T1000 (cell line): ENCODE results near the gene RFX8.
"Not testable (repeated sequence)": the region's sequence is repeated elsewhere in the genome, so short reads cannot be mapped to it uniquely, and the experiment has no call there.

Experiments
- DNase-seq: peaks from one replicate; lab custom pipeline; 2025; ENCODE audit warnings: mixed read lengths; lab: John Stamatoyannopoulos, UW

The RFX8 gene

GRCh38 chr2:101486258-101486701, 11.4 kb upstream of the RFX8 start:
- DNase-seq = no peak

GRCh38 chr2:101485856-101486255, 10.9 kb upstream of the RFX8 start:
- DNase-seq = no peak

GRCh38 chr2:101480764-101481163, 5.9 kb upstream of the RFX8 start:
- DNase-seq = no peak

- DNase-seq = no peak
These were observed 4.9 kb upstream of the RFX8 start for GRCh38 chr2:101479810-101480209.

GRCh38 chr2:101479328-101479727, 4.4 kb upstream of the RFX8 start:
- DNase-seq = no peak

GRCh38 chr2:101478181-101479001, 3.5 kb upstream of the RFX8 start:
- no peak for DNase-seq

- DNase-seq = no peak
These were observed 2.6 kb upstream of the RFX8 start for GRCh38 chr2:101477556-101477955.

- DNase-seq = no peak
These were observed 1.8 kb upstream of the RFX8 start for GRCh38 chr2:101476605-101477208.

GRCh38 chr2:101473911-101474701, 806 bp downstream of the RFX8 start:
- DNase-seq = peak; percentile 40

- no peak for DNase-seq
These were observed 1.4 kb downstream of the RFX8 start for GRCh38 chr2:101473591-101473910.

- no peak for DNase-seq
These were observed 5.0 kb downstream of the RFX8 start for GRCh38 chr2:101469863-101470262.

- DNase-seq = no peak
These were observed 7.6 kb downstream of the RFX8 start for GRCh38 chr2:101467306-101467705.

GRCh38 chr2:101466426-101466825, 8.5 kb downstream of the RFX8 start:
- no peak for DNase-seq

GRCh38 chr2:101464841-101465240, 10.1 kb downstream of the RFX8 start:
- DNase-seq = no peak

- peak; percentile 52 for DNase-seq
These were observed 10.8 kb downstream of the RFX8 start for GRCh38 chr2:101463911-101464641.

GRCh38 chr2:101463421-101463820, 11.5 kb downstream of the RFX8 start:
- no peak for DNase-seq

- DNase-seq = no peak
These were observed 13.5 kb downstream of the RFX8 start for GRCh38 chr2:101461381-101461780.

GRCh38 chr2:101454408-101454807, 20.5 kb downstream of the RFX8 start:
- not testable (repeated sequence) for DNase-seq

- DNase-seq = no peak
These were observed 23.9 kb downstream of the RFX8 start for GRCh38 chr2:101450965-101451364.

GRCh38 chr2:101446869-101447268, 28.0 kb downstream of the RFX8 start:
- peak; percentile 59 for DNase-seq

GRCh38 chr2:101442667-101443061, 32.2 kb downstream of the RFX8 start:
- no peak for DNase-seq

GRCh38 chr2:101442042-101442666, 32.8 kb downstream of the RFX8 start:
- no peak for DNase-seq
